ENCODE results near the gene CAV2. TPM values are rescaled to one million over a fixed set of nuclear protein-coding genes. Genes with fewer than 3 reads are reported as not detected.
A peak's percentile ranks its signal among the peaks of the same experiment; 100 is the strongest.

Gene CAV2
- total and polyA plus RNA-seq, 9 of the 15 experiments (the other 6 are each of a cell fraction or from before 2014, with no cell fraction given), result 16.1 to 137 (median 38.3) TPM

GRCh38 chr7:116505278-116505677 is 5.7 kb downstream of the CAV2 start:
- Histone ChIP-seq H3K27ac (ENCODE audit: extremely low read depth, low read depth, low read length) (no peak overlapping the region), H2AFZ (ENCODE audit: low read depth, low read length) (no peak overlapping the region), H3K9ac (ENCODE audit: insufficient read depth in 1 of 2, low read depth in 2 of 2, low read length in 2 of 2) (no peak overlapping the region), H3K4me1 (replicated peaks in 1 of 2; ENCODE audit: control insufficient read depth in 2 of 2, insufficient read depth in 2 of 2, low read length in 2 of 2) (peaks cover 7 to 31% of the 10 kb centered on the region in 2 experiments; a peak in 4 of 5 replicates), H3K4me2 (ENCODE audit: insufficient read depth, low read length) (no peak overlapping the region), H3K9me3 (replicated peaks; ENCODE audit: control insufficient read depth, insufficient read depth, low read depth, low read length) (no peaks in the 10 kb centered on the region), H3K4me3 (no peak overlapping the region), H3K79me2 (ENCODE audit: control insufficient read depth, insufficient read depth, low read length) (peaks cover 28% of the 10 kb centered on the region), H3K27me3 (ENCODE audit: control insufficient read depth in 2 of 2, insufficient read depth in 2 of 2, low read length in 2 of 2) (no peaks in the 10 kb centered on the region), H4K20me1 (replicated peaks; ENCODE audit: control insufficient read depth, insufficient read depth, low read length) (no peaks in the 10 kb centered on the region), H3K36me3 (ENCODE audit: control insufficient read depth, insufficient read depth, low read length) (peaks cover 28% of the 10 kb centered on the region), H3K9me1 (ENCODE audit: control insufficient read depth, insufficient read depth, low read length) (no peaks in the 10 kb centered on the region)
- ChIA-PET CTCF (ENCODE audit: low intra/inter-chr PET ratio) (no interaction called here), POLR2A (no interaction called here)
- BruUV-seq (replicated peaks), result no TSS peak
- in situ Hi-C loops (cut with MboI), result loop anchor here (10.0 kb wide), 1 partner anchor 1880 kb away; no protein-coding TSS in a partner anchor
- FAIRE-seq (no peak), ATAC-seq (no peak), DNase-seq (ENCODE audit: extremely low read depth in 1 of 4, low spot score in 3 of 4) (no peak)
- no peak for TF ChIP-seq ELF4 (CRISPR knock-in tag; IDR thresholded peaks at IDR 0.05)
- no peak for TF ChIP-seq CREM (IDR thresholded peaks at IDR 0.05; ENCODE audit: low read depth)
- 0 out of 2 replicates have a peak, but pooled peaks have one; percentile 25 for TF ChIP-seq TRIM28 (IDR thresholded peaks at IDR 0.05)
- TF ChIP-seq ZNF316 (IDR thresholded peaks at IDR 0.05), result 0 out of 2 replicates have a peak, but pooled peaks have one; percentile 21
- no peak for TF ChIP-seq NFIC (IDR thresholded peaks at IDR 0.05)
- TF ChIP-seq ZNF398 (CRISPR knock-in tag; IDR thresholded peaks at IDR 0.05), result no peak
- peak; percentile 91 for TF ChIP-seq ZNF766 (CRISPR knock-in tag; conservative IDR thresholded peaks at IDR 0.05)
- no peak for TF ChIP-seq CREB1 (IDR thresholded peaks at IDR 0.05)
- no peak for TF ChIP-seq CREB1 (CRISPR knock-in tag; IDR thresholded peaks at IDR 0.05)
- 98% methylated on average over 2 of the region's 2 CpGs for WGBS (ENCODE audit: insufficient coverage, low coverage, missing lambda C conversion rate)
- intact Hi-C loops (cut with micrococcal nuclease), result loop anchor here (10.0 kb wide), 1 partner anchor 450 kb away; the partner anchor contains the start of gene ST7

Measured in K562 (cell line).